ENCODE data around the gene TRIO. TPM values are rescaled to one million over a fixed set of nuclear protein-coding genes. Genes with fewer than 3 reads are reported as not detected.

Gene TRIO
- total RNA-seq, 1 experiment from 2014 or later: 88.8 TPM

- ChIA-PET POLR2A (no interaction called here), CTCF (no interaction called here)
- TF ChIP-seq GABPB1 (CRISPR knock-in tag; IDR thresholded peaks at IDR 0.05): no peak
- no peak for TF ChIP-seq ATF2 (CRISPR knock-in tag; IDR thresholded peaks at IDR 0.05; ENCODE audit: borderline replicate concordance, low read depth)
- no peak for DNase-seq (ENCODE audit: low spot score)
- H3K27ac Mint-ChIP-seq: no peak overlapping the region
- peaks cover 47% of the 10 kb centered on the region for H3K4me1 Mint-ChIP-seq
- H3K9me3 Mint-ChIP-seq: no peaks in the 10 kb centered on the region
- no peaks in the 10 kb centered on the region for H3K27me3 Mint-ChIP-seq (ENCODE audit: low read depth)
- no peak for ATAC-seq
- peaks cover 31% of the 10 kb centered on the region for H3K36me3 Mint-ChIP-seq
- H3K4me3 Mint-ChIP-seq: no peak overlapping the region
Observed at GRCh38 chr5:14382640-14383039, 239.5 kb downstream of the TRIO start.

GRCh38 chr5:14383923-14384322, 240.8 kb downstream of the TRIO start:
- no peak for TF ChIP-seq GTF2I (CRISPR knock-in tag; conservative IDR thresholded peaks at IDR 0.05)
- TF ChIP-seq RELA (CRISPR knock-in tag; IDR thresholded peaks at IDR 0.05; ENCODE audit: borderline replicate concordance): no peak
- no peak for TF ChIP-seq HMGXB4 (CRISPR knock-in tag; IDR thresholded peaks at IDR 0.05)
- TF ChIP-seq NFE2L1 (CRISPR knock-in tag; IDR thresholded peaks at IDR 0.05): no peak
- no peak for TF ChIP-seq CDX4 (CRISPR knock-in tag; IDR thresholded peaks at IDR 0.05; ENCODE audit: borderline replicate concordance)
- no peak for TF ChIP-seq ZNF671 (CRISPR knock-in tag; IDR thresholded peaks at IDR 0.05)
- TF ChIP-seq CREB1 (CRISPR knock-in tag; IDR thresholded peaks at IDR 0.05): no peak
- no peak for TF ChIP-seq ESRRA (CRISPR knock-in tag; IDR thresholded peaks at IDR 0.05; ENCODE audit: borderline replicate concordance)
- TF ChIP-seq SMAD3 (CRISPR knock-in tag; IDR thresholded peaks at IDR 0.05; ENCODE audit: borderline replicate concordance): no peak
- TF ChIP-seq AFF4 (CRISPR knock-in tag; IDR thresholded peaks at IDR 0.05; ENCODE audit: borderline replicate concordance): no peak
- TF ChIP-seq ATF2 (CRISPR knock-in tag; IDR thresholded peaks at IDR 0.05; ENCODE audit: borderline replicate concordance, low read depth): no peak
- TF ChIP-seq ZNF263 (CRISPR knock-in tag; IDR thresholded peaks at IDR 0.05; ENCODE audit: low read depth): no peak
- TF ChIP-seq NR3C1 (CRISPR knock-in tag; conservative IDR thresholded peaks at IDR 0.05; ENCODE audit: low read depth): no peak
- Mint-ChIP-seq H3K9me3 (no peaks in the 10 kb centered on the region), H3K27me3 (ENCODE audit: low read depth) (no peaks in the 10 kb centered on the region), H3K4me3 (no peak overlapping the region), H3K27ac (no peak overlapping the region), H3K36me3 (peaks cover 35% of the 10 kb centered on the region), H3K4me1 (peaks cover 53% of the 10 kb centered on the region)
- ChIA-PET CTCF (interaction anchor here (1.0 kb wide), 1 partner anchor 121 kb away, joined by 3 read pairs; no protein-coding TSS in a partner anchor), POLR2A (no interaction called here)
- no peak for DNase-seq (ENCODE audit: low spot score)
- ATAC-seq: no peak
